Activated gamma-delta T cell treated with Interleukin-2 at 50 U/mL for 16 hours (primary cell): ENCODE measurements around the gene PC.
A peak's percentile ranks its signal among the peaks of the same experiment; 100 is the strongest.

Experiments
- DNase-seq: peaks from one replicate; pipeline ENCODE4 v3.0.0-alpha.2; 2020

PC gene

GRCh38 chr11:66907751-66908630 lies 50.2 kb downstream of the PC start:
- no peak for DNase-seq

GRCh38 chr11:66906061-66906733 lies 52.0 kb downstream of the PC start:
- no peak for DNase-seq

- no peak for DNase-seq
Measured at GRCh38 chr11:66905631-66906030, 52.6 kb downstream of the PC start.

GRCh38 chr11:66904981-66905521 lies 53.1 kb downstream of the PC start:
- no peak for DNase-seq

- no peak for DNase-seq
Measured at GRCh38 chr11:66904561-66904960, 53.6 kb downstream of the PC start.

- DNase-seq = no peak
Measured at GRCh38 chr11:66904055-66904454, 54.1 kb downstream of the PC start.

GRCh38 chr11:66902486-66903177 lies 55.6 kb downstream of the PC start:
- DNase-seq = no peak

GRCh38 chr11:66901964-66902390 lies 56.2 kb downstream of the PC start:
- DNase-seq = no peak

GRCh38 chr11:66894141-66894540 lies 64.0 kb downstream of the PC start:
- no peak for DNase-seq

GRCh38 chr11:66892911-66893310 lies 65.3 kb downstream of the PC start:
- no peak for DNase-seq

- no peak for DNase-seq
Measured at GRCh38 chr11:66891851-66892660, 66.1 kb downstream of the PC start.

GRCh38 chr11:66889960-66890359 lies 68.2 kb downstream of the PC start:
- DNase-seq = no peak

- no peak for DNase-seq
Measured at GRCh38 chr11:66888282-66888681, 69.9 kb downstream of the PC start.

GRCh38 chr11:66887526-66887925 lies 70.7 kb downstream of the PC start:
- DNase-seq = no peak

- DNase-seq = no peak
Measured at GRCh38 chr11:66886671-66887221, 71.4 kb downstream of the PC start.

- DNase-seq = no peak
Measured at GRCh38 chr11:66885950-66886440, 72.2 kb downstream of the PC start.

GRCh38 chr11:66885469-66885868 lies 72.7 kb downstream of the PC start:
- no peak for DNase-seq

GRCh38 chr11:66884443-66884842 lies 73.7 kb downstream of the PC start:
- no peak for DNase-seq

- peak; percentile 46 for DNase-seq
Measured at GRCh38 chr11:66883016-66883965, 74.9 kb downstream of the PC start.

- DNase-seq = no peak
Measured at GRCh38 chr11:66882561-66883015, 75.6 kb downstream of the PC start.
